GM12878 (cell line): ENCODE data around the gene METRN. TPM values are rescaled to one million over a fixed set of nuclear protein-coding genes. Genes with fewer than 3 reads are reported as not detected.

Experiments used
- ATAC-seq: fragments of 200-7000 bp; cut with Tn5 transposase; 3 replicates; pipeline ENCODE4 v1.9.1; 2020; ENCODE audit warnings: mild to moderate bottlenecking, moderate library complexity
- BruUV-seq: library from RNA; stranded (reverse); fragments of 400-500 nt; replicated peaks from 2 replicates; lab custom pipeline; 2021; lab: Mats Ljungman, UMichigan
- CTCF ChIA-PET: fragments of 300-600 bp; sonication (Branson Sonifier 250); formaldehyde crosslinking; extraction: SDS; loops from one replicate; lab custom pipeline; 2021; ENCODE audit warnings: inconsistent platforms; lab: Yijun Ruan, JAX
- POLR2A ChIA-PET: fragments of 350-600 bp; formaldehyde crosslinking; extraction: SDS; loops from one replicate; lab custom pipeline; 2021; ENCODE audit warnings: inconsistent platforms; lab: Charles Lee
- RAD21 ChIA-PET: fragments of 300-600 bp; sonication (Branson Sonifier 250); formaldehyde crosslinking; loops from one replicate; lab custom pipeline; 2023; ENCODE audit warnings: antibody characterized with exemption; ENCODE audit not compliant: unreplicated experiment; lab: Charles Lee
- SMC1A ChIA-PET: fragments of 300-600 bp; sonication (Branson Sonifier 250); formaldehyde crosslinking; loops from one replicate; lab custom pipeline; 2023; ENCODE audit not compliant: unreplicated experiment, uncharacterized antibody; lab: Charles Lee
- DNase-seq: peaks from one replicate; pipeline ENCODE4 v3.0.0-alpha.2; 2011; ENCODE audit warnings: low read depth, low spot score
- FAIRE-seq: peaks from 3 replicates; lab custom pipeline; 2011; peaks lifted over from hg19 to GRCh38; lab: Jason Lieb, UNC
- H2AFZ ChIP-seq: 2 replicates; pipeline ENCODE4 v1.6.0; 2011; ENCODE audit warnings: low read depth, low read length, control low read depth; ENCODE audit not compliant: control insufficient read depth
- H3K27ac ChIP-seq: 2 replicates; pipeline ENCODE4 v1.5.1; 2011; ENCODE audit warnings: control low read depth; ENCODE audit not compliant: control insufficient read depth, insufficient read depth
- H3K27me3 ChIP-seq, 2 experiments: replicated peaks in 1 of 2; 2 replicates each; pipeline versions ENCODE4 v1.6.0 to v1.6.1; 2011; ENCODE audit warnings: low read length in 1 of 2; ENCODE audit not compliant: control insufficient read depth in 2 of 2, insufficient read depth in 2 of 2
- H3K36me3 ChIP-seq, 2 experiments: 2 replicates each; pipeline ENCODE4 v1.5.1; 2011; ENCODE audit warnings: low read length in 1 of 2; ENCODE audit not compliant: control insufficient read depth in 2 of 2, insufficient read depth in 2 of 2
- H3K4me1 ChIP-seq: 2 replicates; pipeline ENCODE4 v1.6.1; 2011; ENCODE audit warnings: mild to moderate bottlenecking, low read length, moderate library complexity, mixed read lengths; ENCODE audit not compliant: control insufficient read depth, insufficient read depth
- H3K4me2 ChIP-seq: 2 replicates; pipeline ENCODE4 v1.6.0; 2011; ENCODE audit warnings: control low read depth; ENCODE audit not compliant: control insufficient read depth, insufficient read depth
- H3K4me3 ChIP-seq: fragments of 200-600 bp; sonication (generic); 2 replicates; pipeline ENCODE4 v1.5.1; 2016
- H3K79me2 ChIP-seq: 2 replicates; pipeline ENCODE4 v1.6.0; 2011; ENCODE audit warnings: low read length; ENCODE audit not compliant: control insufficient read depth, insufficient read depth
- H3K9ac ChIP-seq: 2 replicates; pipeline ENCODE4 v1.8.0; 2011; ENCODE audit warnings: low read length, control low read depth, mixed read lengths; ENCODE audit not compliant: control insufficient read depth, insufficient read depth
- H3K9me3 ChIP-seq: replicated peaks from 3 replicates; pipeline ENCODE4 v1.5.1; 2011; ENCODE audit warnings: mild to moderate bottlenecking, low read length; ENCODE audit not compliant: control insufficient read depth, insufficient read depth
- H4K20me1 ChIP-seq: 2 replicates; pipeline ENCODE4 v1.6.0; 2011; ENCODE audit not compliant: control insufficient read depth, insufficient read depth
- FOXM1 ChIP-seq: IDR thresholded peaks from 2 replicates; pipeline ENCODE4 v1.6.1; 2012; ENCODE audit warnings: low read depth, mild to moderate bottlenecking, inconsistent platforms, low read length, moderate library complexity
- PML ChIP-seq: IDR thresholded peaks from 2 replicates; pipeline ENCODE4 v1.6.1; 2012; ENCODE audit warnings: low read length, inconsistent platforms
- POLR2A ChIP-seq: IDR thresholded peaks from 2 replicates; pipeline ENCODE4 v1.6.1; 2011; ENCODE audit warnings: low read depth, mild to moderate bottlenecking, low read length
- WGBS: methylation state at CpG from one replicate; pipeline ENCODE4 v1.1.6; 2016; ENCODE audit warnings: low lambda C conversion rate; ENCODE audit not compliant: insufficient replicate concordance, insufficient coverage; ENCODE audit errors: missing lambda C conversion rate; 5-methylcytosine and 5-hydroxymethylcytosine counted together
- in situ Hi-C: fragments of 300-500 bp; cut with MboI; formaldehyde crosslinking; loops from 9 replicates; pipeline ENCODE4 v1.14.3; 2018; ENCODE audit warnings: mixed read lengths
- intact Hi-C: fragments of 100-400 bp; cut with micrococcal nuclease; formaldehyde crosslinking; loops from one replicate; pipeline ENCODE4 v1.14.2; 2022; ENCODE audit not compliant: unreplicated experiment
- polyA plus RNA-seq, 11 experiments: library from polyadenylated mRNA; depleted of rRNA in 4 of 11; unstranded in 6 of 11; stranded (reverse) in 5 of 11; fragments of >200 nt; fragmentation: Nextera tagmentation in 4 of 11; fragmentation: Illumina TruSeq in 1 of 11; extraction: Ambion mirVana in 4 of 11; extraction: Trizol in 1 of 11; gene quantifications; 1 replicate in 1 of 11; 2 replicates in 10 of 11; pipeline versions ENCODE4 v1.2.1 to v1.2.3, GENCODE V29; 2011 to 2016; ENCODE audit warnings: inconsistent platforms in 2 of 11, missing spikeins in 2 of 11, low read depth in 1 of 11
- total RNA-seq, 4 experiments: library from RNA; depleted of rRNA in 3 of 4; stranded (reverse); fragments of >200 nt in 3 of 4; fragmentation: Illumina TruSeq in 1 of 4; extraction: Trizol in 1 of 4; gene quantifications; 2 replicates each; pipeline versions ENCODE4 v1.2.1 to v1.2.3, GENCODE V29; 2013 to 2021

The METRN gene
- total and polyA plus RNA-seq, 10 of the 15 experiments (the other 5 are each of a cell fraction or from before 2014, with no cell fraction given): 0.11 to 12.8 (median 1.1) TPM; not detected in 1

DNA sequence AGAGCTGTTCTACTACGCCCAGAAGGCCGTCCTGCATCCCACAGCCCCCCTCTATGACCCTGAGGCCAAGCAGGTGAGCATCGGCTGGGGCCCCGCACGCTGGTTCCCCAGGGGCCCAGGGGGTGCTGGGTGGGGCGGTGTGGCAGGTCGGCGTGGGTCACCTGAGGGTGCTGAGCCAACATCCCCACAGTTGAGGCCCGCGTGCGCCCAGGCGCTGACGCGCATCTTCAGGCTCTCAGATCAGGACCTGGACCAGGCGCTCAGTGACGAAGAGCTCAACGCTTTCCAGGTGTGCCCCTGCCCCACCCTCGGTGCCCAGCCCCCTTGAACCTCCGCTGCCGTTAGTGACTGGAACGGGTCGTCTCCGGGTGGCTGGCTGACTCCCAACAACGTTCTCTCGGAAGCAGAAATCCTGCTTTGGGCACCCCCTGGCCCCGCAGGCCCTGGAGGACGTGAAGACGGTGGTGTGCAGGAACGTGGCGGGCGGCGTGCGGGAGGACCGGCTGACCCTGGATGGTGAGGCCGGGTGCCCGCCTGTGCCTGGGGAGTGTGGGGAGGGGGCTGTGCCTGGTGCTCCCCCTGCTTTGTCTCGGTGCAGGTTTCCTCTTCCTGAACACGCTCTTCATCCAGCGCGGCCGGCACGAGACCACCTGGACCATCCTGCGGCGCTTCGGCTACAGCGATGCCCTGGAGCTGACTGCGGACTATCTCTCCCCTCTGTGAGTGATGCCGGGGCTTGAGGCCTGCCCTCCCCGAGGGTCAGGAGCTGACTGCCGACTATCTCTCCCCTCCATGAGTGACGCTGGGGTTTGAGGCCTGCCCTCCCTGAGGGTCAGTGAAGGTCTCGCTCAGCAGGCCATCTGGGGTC lies 44.2 kb upstream of the METRN start:
- ChIA-PET CTCF (no interaction called here), POLR2A (no interaction called here), SMC1A (no interaction called here), RAD21 (no interaction called here)
- no peak overlapping the region for H3K27ac ChIP-seq
- FAIRE-seq (no peak), DNase-seq (no peak), ATAC-seq (no peak)
- H2AFZ ChIP-seq: no peak overlapping the region
- H3K4me3 ChIP-seq: no peak overlapping the region
- no peaks in the 10 kb centered on the region for H3K27me3 ChIP-seq
- no peaks in the 10 kb centered on the region for H3K9me3 ChIP-seq
- no peak overlapping the region for H3K4me2 ChIP-seq
- intact Hi-C loops: no loop called here
- peaks cover 16% of the 10 kb centered on the region for H3K79me2 ChIP-seq
- H3K4me1 ChIP-seq: peaks cover 2% of the 10 kb centered on the region; the same call in 1 of the 2 replicates
- BruUV-seq: no TSS peak
- H3K9ac ChIP-seq: no peak overlapping the region
- in situ Hi-C loops: no loop called here
- TF ChIP-seq POLR2A (peak; percentile 3; the same call in 1 of the 2 replicates), PML (no peak)
- WGBS: 97% methylated on average over 50 of the region's 52 CpGs
- no peaks in the 10 kb centered on the region; the same call in 1 of the 2 replicates for H4K20me1 ChIP-seq
- H3K36me3 ChIP-seq: peaks cover 0 to 18% of the 10 kb centered on the region in 2 experiments; a peak in 3 of 4 replicates

DNA sequence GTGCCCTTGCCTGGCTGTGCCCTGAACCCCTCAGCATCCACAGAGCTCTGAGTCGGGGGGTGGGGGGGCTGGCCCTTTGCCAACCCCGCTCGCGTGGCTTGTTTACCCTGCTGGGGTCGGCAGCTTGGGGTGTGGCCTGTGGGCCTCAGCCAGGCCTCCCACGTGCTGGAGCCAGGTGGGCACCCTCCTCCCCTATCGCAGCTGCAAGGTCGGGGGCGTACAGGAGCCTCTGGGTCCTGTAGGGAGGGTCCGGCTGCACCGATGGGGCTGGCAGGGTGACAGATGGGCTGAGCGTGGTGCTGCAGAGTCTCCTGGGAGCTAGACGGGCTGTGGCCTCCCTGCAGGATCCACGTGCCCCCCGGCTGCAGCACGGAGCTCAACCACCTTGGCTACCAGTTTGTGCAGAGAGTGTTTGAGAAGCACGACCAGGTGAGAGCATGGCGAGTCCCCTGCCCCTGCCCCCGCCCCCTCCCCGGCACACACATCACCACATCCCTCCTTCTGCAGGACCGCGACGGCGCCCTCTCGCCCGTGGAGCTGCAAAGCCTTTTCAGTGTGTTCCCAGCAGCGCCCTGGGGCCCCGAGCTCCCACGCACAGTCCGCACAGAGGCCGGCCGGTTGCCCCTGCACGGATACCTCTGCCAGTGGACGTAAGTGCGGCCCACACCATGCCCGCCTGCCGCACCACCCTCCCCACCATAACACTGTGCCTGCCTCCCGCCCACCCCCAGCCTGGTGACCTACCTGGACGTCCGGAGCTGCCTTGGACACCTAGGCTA lies 43.4 kb upstream of the METRN start:
- Histone ChIP-seq H3K27me3 (no peaks in the 10 kb centered on the region), H2AFZ (no peak overlapping the region), H3K4me2 (no peak overlapping the region), H3K79me2 (peaks cover 16% of the 10 kb centered on the region), H3K4me3 (no peak overlapping the region), H3K9ac (no peak overlapping the region), H3K9me3 (no peaks in the 10 kb centered on the region), H3K4me1 (peaks cover 2% of the 10 kb centered on the region; the same call in 1 of the 2 replicates), H3K36me3 (peaks cover 0 to 18% of the 10 kb centered on the region in 2 experiments; a peak in 3 of 4 replicates), H3K27ac (no peak overlapping the region), H4K20me1 (no peaks in the 10 kb centered on the region; the same call in 1 of the 2 replicates)
- BruUV-seq: no TSS peak
- ATAC-seq (no peak), FAIRE-seq (no peak), DNase-seq (no peak)
- SMC1A ChIA-PET: no interaction called here
- POLR2A ChIA-PET: no interaction called here
- in situ Hi-C loops (no loop called here), intact Hi-C loops (no loop called here)
- RAD21 ChIA-PET: no interaction called here
- TF ChIP-seq POLR2A (peak; percentile 40; the same call in 1 of the 2 replicates), FOXM1 (no peak)
- WGBS: 90% methylated on average over 31 of the region's 40 CpGs
- CTCF ChIA-PET: no interaction called here
